Common myeloid progenitor, CD34-positive (primary cell): ENCODE data around the gene CLTRN.

Source experiments
- CTCF ChIA-PET: fragments of 350-600 bp; sonication (Branson Sonifier 250); formaldehyde crosslinking; loops from one replicate; lab custom pipeline; 2021; ENCODE audit warnings: antibody characterized with exemption; lab: Charles Lee
- POLR2A ChIA-PET: fragments of 350-600 bp; sonication (Branson Sonifier 250); formaldehyde crosslinking; loops from one replicate; lab custom pipeline; 2021; ENCODE audit warnings: antibody characterized with exemption; lab: Charles Lee
- DNase-seq, 3 donors: peaks; one replicate each; pipeline versions ENCODE4 v3.0.0 to v3.0.0-alpha.2; 2013
- H3K27ac ChIP-seq, 2 experiments: 1 replicate in 1 of 2; 2 replicates in 1 of 2; pipeline ENCODE4 v1.7.0; 2013; ENCODE audit warnings: inconsistent platforms in 2 of 2, low read length in 2 of 2, mild to moderate bottlenecking in 2 of 2, low read depth in 1 of 2, moderate library complexity in 1 of 2; ENCODE audit not compliant: severe bottlenecking in 2 of 2, insufficient read depth in 1 of 2, poor library complexity in 1 of 2
- H3K27me3 ChIP-seq, 5 experiments: replicated peaks in 2 of 5; 1 replicate in 3 of 5; 2 replicates in 2 of 5; pipeline versions ENCODE4 v1.6.1 to v1.7.0; 2013; ENCODE audit warnings: low read length in 4 of 5, mild to moderate bottlenecking in 2 of 5, moderate library complexity in 2 of 5, inconsistent platforms in 1 of 5; ENCODE audit not compliant: insufficient read depth in 5 of 5, control insufficient read depth in 4 of 5
- H3K36me3 ChIP-seq, 4 experiments: 1 replicate in 2 of 4; 2 replicates in 2 of 4; pipeline versions ENCODE4 v1.6.1 to v1.7.0; 2013; ENCODE audit warnings: low read length in 3 of 4, control low read depth in 1 of 4, mild to moderate bottlenecking in 1 of 4; ENCODE audit not compliant: control insufficient read depth in 4 of 4, insufficient read depth in 4 of 4
- H3K4me1 ChIP-seq, 4 experiments: 1 replicate in 3 of 4; 2 replicates in 1 of 4; pipeline versions ENCODE4 v1.6.1 to v1.7.1; 2013; ENCODE audit warnings: low read length in 3 of 4, mild to moderate bottlenecking in 3 of 4, control low read depth in 1 of 4, inconsistent platforms in 1 of 4, moderate library complexity in 1 of 4; ENCODE audit not compliant: control insufficient read depth in 4 of 4, insufficient read depth in 4 of 4; ENCODE audit errors: control extremely low read depth in 1 of 4
- H3K4me3 ChIP-seq, 7 experiments: 1 replicate in 4 of 7; 2 replicates in 3 of 7; pipeline versions ENCODE4 v1.5.1 to v1.7.0; 2013; ENCODE audit warnings: mild to moderate bottlenecking in 7 of 7, low read length in 6 of 7, moderate library complexity in 6 of 7, inconsistent platforms in 2 of 7, low read depth in 2 of 7, control low read depth in 1 of 7; ENCODE audit not compliant: insufficient read depth in 4 of 7, control insufficient read depth in 1 of 7; ENCODE audit errors: extremely low read depth in 1 of 7
- H3K9me3 ChIP-seq, 5 experiments: 1 replicate in 4 of 5; 2 replicates in 1 of 5; pipeline versions ENCODE4 v1.6.1 to v1.7.1; 2013; ENCODE audit warnings: low read length in 4 of 5, mild to moderate bottlenecking in 2 of 5, inconsistent platforms in 1 of 5, low read depth in 1 of 5, moderate library complexity in 1 of 5; ENCODE audit not compliant: control insufficient read depth in 4 of 5, insufficient read depth in 2 of 5; ENCODE audit errors: control extremely low read depth in 1 of 5
- WGBS: methylation state at CpG from one replicate; pipeline ENCODE4 v1.1.5; 2013; ENCODE audit not compliant: insufficient coverage; 5-methylcytosine and 5-hydroxymethylcytosine counted together

CLTRN gene

GRCh38 chrX:15686818-15687685, 22.4 kb upstream of the CLTRN start:
- peak; percentile 54 to 87 (median 83) for DNase-seq
- ChIA-PET CTCF (interaction anchor here (1.0 to 1.6 kb wide), 3 partner anchors 12 to 73 kb away, joined by 3 to 6 read pairs (median 4); no protein-coding TSS in a partner anchor), POLR2A (no interaction called here)
- peaks cover 0 to 2% (median 0%) of the 10 kb centered on the region in 5 experiments for H3K27me3 ChIP-seq
- no peak overlapping the region for H3K4me3 ChIP-seq
- no peaks in the 10 kb centered on the region for H3K9me3 ChIP-seq
- 48% methylated on average over 6 of the region's 6 CpGs for WGBS
- H3K4me1 ChIP-seq: no peaks in the 10 kb centered on the region
- no peak overlapping the region for H3K27ac ChIP-seq
- H3K36me3 ChIP-seq: peaks cover 0 to 20% (median 6%) of the 10 kb centered on the region in 4 experiments

GRCh38 chrX:15683193-15683592, 18.6 kb upstream of the CLTRN start:
- peaks cover 0 to 8% (median 7%) of the 10 kb centered on the region in 4 experiments for H3K36me3 ChIP-seq

GRCh38 chrX:15681433-15681832, 16.8 kb upstream of the CLTRN start:
- Histone ChIP-seq H3K27me3 (peaks cover 0 to 2% (median 0%) of the 10 kb centered on the region in 5 experiments), H3K27ac (no peak overlapping the region), H3K36me3 (peaks cover 0 to 8% (median 7%) of the 10 kb centered on the region in 4 experiments), H3K9me3 (no peaks in the 10 kb centered on the region), H3K4me1 (peaks cover 2 to 20% (median 13%) of the 10 kb centered on the region in 4 experiments), H3K4me3 (no peak overlapping the region)
- POLR2A ChIA-PET: no interaction called here
- 83% methylated on average over 2 of the region's 3 CpGs for WGBS
- no peak for DNase-seq
- CTCF ChIA-PET: no interaction called here

More at GRCh38 chrX:15683193-15683592, 18.6 kb upstream of the CLTRN start:
- CTCF ChIA-PET: interaction anchor here (0.9 kb wide), 1 partner anchor 55 kb away, joined by 3 read pairs; the partner anchor contains the start of gene CA5B
- no peak overlapping the region for H3K27ac ChIP-seq
- H3K9me3 ChIP-seq: no peaks in the 10 kb centered on the region
- no peak overlapping the region for H3K4me3 ChIP-seq
- POLR2A ChIA-PET: interaction anchor here (0.6 kb wide), 2 partner anchors 12 to 967 kb away, joined by 3 read pairs; partner anchors contain the start of gene S100G
- no peak for DNase-seq
- H3K27me3 ChIP-seq: peaks cover 0 to 2% (median 0%) of the 10 kb centered on the region in 5 experiments
- 91% methylated on average over 6 of the region's 6 CpGs for WGBS
- H3K4me1 ChIP-seq: peaks cover 0 to 9% (median 5%) of the 10 kb centered on the region in 4 experiments

GRCh38 chrX:15680401-15680800, 15.8 kb upstream of the CLTRN start:
- 94% methylated on average over 4 of the region's 6 CpGs for WGBS
- no peak overlapping the region for H3K4me3 ChIP-seq
- H3K9me3 ChIP-seq: no peaks in the 10 kb centered on the region
- DNase-seq: peak in 2 of 3 donors; percentile 33 to 39
- peaks cover 8 to 27% (median 19%) of the 10 kb centered on the region in 4 experiments for H3K4me1 ChIP-seq
- CTCF ChIA-PET: no interaction called here
- no peak overlapping the region for H3K27ac ChIP-seq
- H3K27me3 ChIP-seq: no peaks in the 10 kb centered on the region
- H3K36me3 ChIP-seq: peaks cover 0 to 8% (median 7%) of the 10 kb centered on the region in 4 experiments
- POLR2A ChIA-PET: no interaction called here

- POLR2A ChIA-PET: no interaction called here
- WGBS: 97% methylated on average over 6 of the region's 6 CpGs
- Histone ChIP-seq H3K36me3 (peaks cover 0 to 8% (median 7%) of the 10 kb centered on the region in 4 experiments), H3K4me3 (no peak overlapping the region), H3K27ac (no peak overlapping the region), H3K27me3 (no peaks in the 10 kb centered on the region), H3K4me1 (peaks cover 8 to 34% (median 21%) of the 10 kb centered on the region in 4 experiments), H3K9me3 (no peaks in the 10 kb centered on the region)
- DNase-seq: no peak
- CTCF ChIA-PET: no interaction called here
These were observed 14.6 kb upstream of the CLTRN start for GRCh38 chrX:15679246-15679645.

GRCh38 chrX:15678339-15678738, 13.7 kb upstream of the CLTRN start:
- no peak for DNase-seq
- ChIA-PET CTCF (no interaction called here), POLR2A (no interaction called here)
- Histone ChIP-seq H3K27ac (no peak overlapping the region), H3K4me3 (no peak overlapping the region), H3K27me3 (no peaks in the 10 kb centered on the region), H3K4me1 (peaks cover 11 to 38% (median 25%) of the 10 kb centered on the region in 4 experiments), H3K36me3 (peaks cover 0 to 8% (median 7%) of the 10 kb centered on the region in 4 experiments), H3K9me3 (no peaks in the 10 kb centered on the region)
- WGBS: 80% methylated on average over 2 of the region's 2 CpGs
